CD4-positive, alpha-beta T cell treated with Interleukin-1 beta for 1 hour (primary cell): ENCODE results near the gene CAND1.
A peak's percentile ranks its signal among the peaks of the same experiment; 100 is the strongest.

Experiments used
- DNase-seq, 2 donors: peaks; one replicate each; pipeline ENCODE4 v3.0.0-alpha.2; 2020 to 2022

CAND1 gene

GRCh38 chr12:67268896-67269632, at the start of gene CAND1:
Gene CAND1 (plus strand): TSS chr12:67269358. CDS start chr12:67269718, 360 bp downstream.
- DNase-seq = peak; percentile 97 to 99

DNA sequence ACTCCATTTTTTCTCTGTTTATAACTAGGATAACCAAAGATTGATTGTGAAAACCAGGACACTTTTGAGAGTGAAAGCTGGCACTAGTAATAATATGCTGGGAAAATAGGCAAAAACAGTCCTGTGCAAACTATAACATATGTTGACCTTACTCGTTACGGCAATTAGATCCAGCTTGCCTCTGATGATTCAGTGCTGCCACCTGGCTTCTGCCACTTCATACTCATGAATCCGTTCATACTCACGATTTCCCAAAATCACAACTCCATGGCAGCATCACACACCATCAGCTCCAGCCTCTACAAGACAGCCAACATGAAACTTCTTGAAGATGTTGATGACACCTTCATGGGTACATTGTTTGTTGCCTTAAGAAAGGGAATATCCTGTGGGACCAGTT, 49.1 kb upstream of the CAND1 start:
- no peak for DNase-seq

DNA sequence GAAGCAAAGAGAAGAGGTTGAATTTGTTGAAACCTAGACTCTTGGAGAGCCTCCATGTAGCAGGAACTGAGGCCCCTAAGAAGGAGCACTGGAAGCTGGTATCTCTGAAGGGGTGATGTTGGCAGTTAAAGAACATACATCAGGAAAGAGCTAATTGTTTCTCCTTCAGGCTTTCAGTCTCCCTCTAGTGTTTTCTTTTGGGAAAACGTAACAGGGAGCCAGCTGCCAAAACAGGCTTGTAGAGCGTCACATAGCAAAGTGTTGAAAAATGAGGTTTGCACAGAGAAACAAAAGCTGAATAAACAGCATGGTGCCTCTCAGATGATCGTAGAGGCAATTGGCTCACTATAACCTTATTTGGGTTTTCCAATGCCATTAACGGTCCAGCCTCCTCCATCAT, 46.9 kb upstream of the CAND1 start:
- DNase-seq = no peak

GRCh38 chr12:67223225-67223624, 45.9 kb upstream of the CAND1 start:
- DNase-seq = no peak

GRCh38 chr12:67237231-67237630, 31.9 kb upstream of the CAND1 start:
- no peak for DNase-seq

DNA sequence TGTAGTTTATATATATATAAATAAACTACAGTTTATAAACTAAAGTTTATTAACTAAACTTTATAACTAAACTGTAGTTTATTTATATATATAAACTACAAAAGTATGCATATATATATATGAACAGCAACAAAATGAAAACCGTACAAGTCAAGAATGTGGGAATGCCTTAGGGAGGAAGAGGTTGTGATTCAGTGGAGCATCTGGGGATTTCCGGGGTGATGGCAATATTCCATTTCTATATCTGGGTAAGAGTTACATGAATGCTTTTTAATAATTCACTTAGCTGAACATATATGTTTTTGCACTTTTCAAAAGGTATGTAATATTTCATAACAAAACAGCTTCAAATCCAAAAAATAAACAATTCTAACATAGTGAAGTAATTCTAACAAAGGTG, 30.1 kb upstream of the CAND1 start:
- no peak for DNase-seq

GRCh38 chr12:67241482-67241881, 27.7 kb upstream of the CAND1 start:
- no peak for DNase-seq

DNA sequence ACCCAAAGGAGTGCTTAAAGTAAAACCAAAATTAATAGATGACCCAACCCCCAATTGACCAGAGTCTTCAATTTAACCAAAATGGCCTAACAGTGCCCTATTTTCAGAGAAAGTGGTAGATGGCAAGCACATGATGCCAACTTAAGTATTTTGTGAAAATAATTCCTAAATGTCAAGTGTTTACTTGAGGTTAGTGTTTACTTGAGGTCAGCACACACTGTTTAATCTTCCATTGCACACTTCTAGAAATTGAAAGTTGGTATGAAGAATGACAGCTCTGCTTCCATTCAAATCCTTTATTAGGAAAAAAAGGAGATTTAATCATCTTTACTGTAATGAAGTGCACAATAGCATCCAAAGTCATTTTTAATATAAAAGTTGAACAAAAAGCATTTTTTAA, 25.9 kb upstream of the CAND1 start:
- DNase-seq = no peak

DNA sequence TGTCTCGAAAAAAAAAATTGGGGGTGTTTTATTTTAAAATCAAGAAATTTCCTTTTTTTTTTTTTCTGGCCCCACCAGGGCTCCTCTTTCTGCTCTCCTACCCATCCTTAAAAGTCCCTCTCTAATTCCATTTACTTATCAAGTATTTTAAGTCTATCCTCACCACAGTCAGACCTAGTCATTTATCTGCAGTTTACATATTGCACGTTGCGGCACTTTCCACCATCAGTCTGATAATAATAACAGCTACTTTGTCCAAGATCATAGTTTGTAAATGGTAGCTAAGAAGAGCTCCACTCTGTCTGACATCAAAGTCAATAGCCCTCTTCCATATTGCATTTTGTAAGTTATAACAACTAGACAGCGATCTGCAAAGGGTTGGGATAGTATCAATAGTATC, 23.6 kb upstream of the CAND1 start:
- DNase-seq = no peak

DNA sequence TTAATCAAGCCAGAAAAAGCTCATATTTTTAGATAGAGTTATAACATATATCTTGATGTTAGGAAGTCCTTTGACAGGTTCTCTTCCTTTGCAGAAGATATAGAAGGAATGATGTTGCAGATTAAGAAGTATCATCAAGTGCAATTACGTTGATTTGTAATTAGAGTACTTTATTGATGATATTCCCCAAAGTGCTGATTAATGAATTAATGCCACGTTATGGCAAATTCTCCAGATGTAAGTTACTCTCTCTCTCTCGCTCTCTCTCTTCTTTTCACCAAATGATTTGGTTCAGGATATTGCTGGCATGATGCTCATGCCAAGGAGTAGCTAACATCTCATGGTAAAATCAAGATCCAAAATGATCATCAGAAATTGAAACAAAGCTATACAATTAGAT, 18.1 kb upstream of the CAND1 start:
- DNase-seq = no peak

DNA sequence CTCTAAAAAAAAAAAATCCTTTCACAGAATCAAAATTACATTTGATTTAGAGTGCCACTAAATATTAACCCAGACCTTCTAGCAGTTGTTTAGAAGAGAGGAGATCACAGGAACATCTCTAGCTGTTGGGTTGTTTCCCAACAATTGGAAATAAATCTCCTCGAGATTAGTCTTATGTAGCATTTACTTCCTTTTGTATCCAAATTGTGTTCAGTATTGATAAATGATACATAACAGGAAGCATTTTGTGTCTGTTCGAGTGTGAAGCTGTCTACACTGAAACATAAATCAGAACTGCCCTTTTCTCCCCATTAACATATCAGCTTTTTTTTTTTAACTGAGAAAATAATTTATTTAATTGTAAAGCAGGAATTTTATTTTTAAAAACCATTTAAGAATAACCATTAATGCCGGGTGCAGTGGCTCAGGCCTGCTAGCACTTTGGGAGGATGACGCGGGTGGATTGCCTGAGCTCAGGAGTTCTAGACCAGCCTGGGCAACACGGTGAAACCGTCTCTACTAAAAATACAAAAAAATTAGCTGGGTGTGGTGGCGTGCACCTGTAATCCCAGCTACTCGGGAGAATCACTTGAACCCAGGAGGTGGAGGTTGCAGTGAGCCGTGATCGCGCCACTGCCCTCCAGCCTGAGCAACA, 14.7 kb upstream of the CAND1 start:
- DNase-seq = no peak

DNA sequence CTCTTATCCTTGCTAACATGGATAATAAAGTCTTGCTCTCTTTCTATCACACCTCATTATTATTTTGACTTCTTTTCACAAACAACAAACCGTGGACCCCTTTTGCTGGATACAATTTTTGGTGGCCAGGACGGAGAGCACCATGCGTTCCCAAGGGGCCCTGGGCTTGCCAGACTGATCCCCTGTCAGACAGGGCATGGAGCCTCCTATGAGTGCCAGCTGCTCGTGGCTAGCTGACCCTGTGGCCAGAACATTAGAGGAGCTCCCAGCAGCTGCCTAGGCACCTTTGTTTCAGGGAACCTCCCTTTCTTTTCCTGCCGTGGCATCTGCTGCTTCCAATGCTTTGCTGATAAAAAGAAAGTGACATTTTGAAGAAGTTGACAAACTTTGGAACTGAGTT, 12.5 kb upstream of the CAND1 start:
- DNase-seq = no peak

DNA sequence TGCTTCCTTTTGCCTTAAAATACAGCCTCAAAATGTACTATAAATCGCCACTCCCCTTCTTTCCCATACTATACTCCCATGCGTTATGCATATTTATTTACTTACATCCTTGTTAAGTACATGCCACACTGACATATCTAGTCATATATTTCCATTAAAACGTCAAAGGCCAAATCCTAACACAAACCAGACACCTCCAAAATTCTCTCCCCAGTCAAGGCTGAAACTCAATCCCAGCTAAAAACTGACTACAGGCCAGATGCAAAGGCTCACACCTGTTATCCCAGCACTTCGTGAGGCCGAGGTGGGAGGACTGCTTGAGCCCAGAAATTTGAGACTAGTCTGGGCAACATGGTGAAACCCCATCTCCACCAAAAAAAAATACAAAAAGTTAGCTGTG, 5.7 kb upstream of the CAND1 start:
- no peak for DNase-seq

DNA sequence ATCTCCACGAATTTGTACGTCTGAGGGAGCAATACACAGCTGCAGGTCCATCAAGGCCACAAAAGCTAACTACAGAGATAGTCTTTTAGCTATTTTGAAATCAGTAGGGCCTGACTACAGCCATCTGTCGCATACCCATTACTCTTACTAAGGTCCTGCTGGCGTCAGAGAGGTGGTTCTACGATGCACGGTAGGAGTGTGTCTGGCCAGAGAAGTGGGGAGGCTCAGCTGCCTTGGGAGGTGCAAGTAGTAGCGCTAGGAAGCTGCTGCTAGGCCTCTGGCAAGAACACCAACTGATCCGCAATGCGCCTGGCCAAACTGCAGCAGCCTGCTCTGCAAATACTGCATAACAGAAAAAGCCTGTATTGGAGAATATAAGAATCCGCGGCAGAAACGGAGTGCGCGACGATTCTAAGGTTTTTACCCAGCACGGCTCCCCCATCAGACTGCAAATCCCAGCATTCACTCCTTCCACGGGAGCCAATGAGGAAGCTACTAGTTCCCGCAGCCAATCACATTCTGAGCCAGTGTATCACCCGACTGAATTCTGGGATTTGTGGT, 743 bp upstream of the CAND1 start:
- peak; percentile 93 to 96 for DNase-seq

GRCh38 chr12:67269633-67270573, 745 bp downstream of the CAND1 start:
- peak; percentile 48 to 54 for DNase-seq

DNA sequence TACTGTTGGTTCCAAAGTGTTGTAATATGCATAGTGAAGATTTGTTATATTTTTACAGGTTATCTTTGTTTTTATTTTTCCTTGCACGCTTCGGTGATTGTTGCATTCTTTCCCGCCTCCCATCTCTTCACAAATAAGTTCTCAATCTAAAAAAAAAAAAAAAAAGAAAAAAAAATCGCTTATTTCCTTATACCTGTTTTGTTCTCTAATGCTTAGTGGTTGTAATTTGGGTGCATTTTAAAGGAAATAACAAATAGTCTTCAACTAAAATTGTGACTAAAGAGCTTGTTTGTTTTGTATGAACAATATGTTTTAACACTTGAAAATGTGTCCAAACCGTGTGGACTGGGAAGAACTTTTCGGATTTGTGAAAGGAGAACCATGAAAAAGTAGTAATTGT, 1.5 kb downstream of the CAND1 start:
- no peak for DNase-seq

DNA sequence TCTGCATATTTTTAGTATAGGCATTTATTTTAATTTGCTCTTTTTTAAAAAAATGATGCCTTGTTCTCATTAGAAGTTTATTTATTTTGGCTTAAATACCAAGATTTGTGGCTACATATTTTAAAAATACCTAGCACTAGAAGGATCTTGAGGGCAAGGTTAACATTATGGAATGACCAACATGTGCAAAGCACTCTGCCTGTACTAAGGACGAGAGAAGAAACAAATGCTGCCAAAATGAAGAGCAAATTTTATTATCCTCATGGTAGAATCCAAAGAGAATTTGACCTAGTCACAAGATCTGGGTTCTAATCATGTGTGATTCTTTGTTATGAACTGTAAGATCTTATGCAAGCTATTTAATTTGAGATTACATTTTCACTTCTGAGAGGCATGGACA, 2.8 kb downstream of the CAND1 start:
- DNase-seq = no peak

- DNase-seq = no peak
Observed at GRCh38 chr12:67274186-67274585, 5.0 kb downstream of the CAND1 start.

DNA sequence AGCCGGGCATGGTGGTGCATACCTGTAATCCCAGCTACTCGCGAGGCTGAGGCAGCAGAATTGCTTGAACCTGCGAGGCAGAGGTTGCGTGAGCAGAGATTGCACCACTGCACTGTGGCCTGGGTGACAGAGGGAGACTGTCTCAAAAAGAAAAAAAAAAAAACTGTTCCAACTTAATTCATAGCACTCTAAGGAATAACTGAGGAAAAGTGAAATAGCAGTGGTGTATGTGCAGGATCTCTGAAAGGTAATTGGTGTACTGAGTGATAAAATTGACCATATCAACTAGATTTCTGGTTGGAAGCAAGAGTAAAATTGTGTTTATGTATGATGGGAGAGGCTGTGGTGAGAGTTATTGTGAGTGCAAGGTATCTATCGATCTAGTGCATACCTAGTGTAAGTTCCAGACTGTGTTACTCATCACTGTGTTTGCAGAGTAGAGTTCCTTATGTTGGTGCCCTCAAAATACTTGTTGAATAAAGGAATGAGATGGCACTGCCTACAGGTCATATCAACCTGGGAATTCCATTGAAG, 6.3 kb downstream of the CAND1 start:
- DNase-seq = no peak

DNA sequence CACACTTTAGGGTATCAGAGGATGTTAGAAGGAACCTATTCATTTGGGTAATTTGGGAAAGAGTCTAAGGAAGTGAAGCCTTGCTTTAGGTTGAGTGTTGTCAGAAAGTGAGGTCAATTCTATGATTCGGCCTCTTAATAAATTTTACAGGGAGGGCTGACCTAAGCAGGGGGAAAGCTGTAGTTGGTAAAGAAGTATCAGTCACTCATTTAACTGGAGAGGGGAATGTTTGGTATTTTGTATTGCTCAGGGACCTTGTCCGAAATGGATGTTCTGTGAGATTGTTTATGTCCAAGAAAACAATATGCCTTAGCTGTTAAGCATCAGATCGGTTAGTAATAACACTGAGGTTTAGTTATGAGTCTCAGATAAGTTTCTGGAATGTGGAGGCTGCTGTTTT, 7.3 kb downstream of the CAND1 start:
- DNase-seq = no peak

- no peak for DNase-seq
Observed at GRCh38 chr12:67279637-67280036, 10.5 kb downstream of the CAND1 start.

DNA sequence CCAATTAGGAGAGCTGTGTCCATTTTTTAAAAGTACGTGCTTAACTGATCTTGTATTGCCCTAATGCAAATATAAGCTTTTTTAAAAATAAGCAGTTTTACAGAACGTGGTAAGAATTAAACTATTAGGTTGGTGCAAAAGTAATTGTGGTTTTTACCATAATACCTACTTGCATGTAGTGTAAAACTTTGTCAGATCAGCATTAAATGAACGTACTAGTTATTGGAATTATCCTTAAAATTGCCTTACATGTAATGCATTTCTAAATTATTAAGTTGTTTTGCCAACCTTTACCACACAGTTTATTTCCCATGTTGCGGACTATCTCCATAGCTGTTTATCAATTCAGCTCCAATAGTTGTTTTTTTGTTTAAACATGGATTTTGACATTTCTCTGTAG, 10.9 kb downstream of the CAND1 start:
- no peak for DNase-seq

- no peak for DNase-seq
Observed at GRCh38 chr12:67280572-67280971, 11.4 kb downstream of the CAND1 start.
